ENCODE measurements around the gene UROC1.

GRCh38 chr3:126529585-126530170 lies 12.1 kb upstream of the UROC1 start:
- no peak for TF ChIP-seq SPI1 (IDR thresholded peaks at IDR 0.05; ENCODE audit: borderline replicate concordance, low read depth)
- no peak for TF ChIP-seq CTCF (IDR thresholded peaks at IDR 0.05; ENCODE audit: insufficient read depth, low read length)
- no peak for TF ChIP-seq POLR2AphosphoS5 (IDR thresholded peaks at IDR 0.05; ENCODE audit: low read depth)
- TF ChIP-seq REST (IDR thresholded peaks at IDR 0.05; ENCODE audit: insufficient replicate concordance, low read depth): no peak
- TF ChIP-seq GABPA (IDR thresholded peaks at IDR 0.05; ENCODE audit: low read depth): no peak

Data from HL-60 (cell line).